Superior temporal gyrus (tissue), 1 donor: Measurements from ENCODE around the gene STXBP6.

Experiments
- DNase-seq: peaks from one replicate; pipeline ENCODE4 v3.0.0-alpha.2; 2016; ENCODE audit errors: extremely low spot score

Gene STXBP6

GRCh38 chr14:24915958-24916595 is 133.9 kb downstream of the STXBP6 start:
- DNase-seq, result no peak

GRCh38 chr14:24915403-24915921 is 134.5 kb downstream of the STXBP6 start:
- no peak for DNase-seq

- no peak for DNase-seq
Observed at GRCh38 chr14:24913746-24914145, 136.2 kb downstream of the STXBP6 start.

- no peak for DNase-seq
Observed at GRCh38 chr14:24913021-24913420, 136.9 kb downstream of the STXBP6 start.

GRCh38 chr14:24911324-24912109 is 138.4 kb downstream of the STXBP6 start:
- no peak for DNase-seq

- no peak for DNase-seq
Observed at GRCh38 chr14:24910408-24910986, 139.4 kb downstream of the STXBP6 start.

- no peak for DNase-seq
Observed at GRCh38 chr14:24909523-24910302, 140.2 kb downstream of the STXBP6 start.

- no peak for DNase-seq
Observed at GRCh38 chr14:24908592-24909236, 141.2 kb downstream of the STXBP6 start.

- no peak for DNase-seq
Observed at GRCh38 chr14:24904533-24904932, 145.4 kb downstream of the STXBP6 start.

- no peak for DNase-seq
Observed at GRCh38 chr14:24903337-24903736, 146.6 kb downstream of the STXBP6 start.

- DNase-seq, result peak; percentile 49
Observed at GRCh38 chr14:24900269-24901100, 149.5 kb downstream of the STXBP6 start.

GRCh38 chr14:24897793-24898192 is 152.2 kb downstream of the STXBP6 start:
- no peak for DNase-seq

GRCh38 chr14:24895622-24896021 is 154.3 kb downstream of the STXBP6 start:
- DNase-seq, result no peak

- no peak for DNase-seq
Observed at GRCh38 chr14:24895243-24895583, 154.7 kb downstream of the STXBP6 start.

- no peak for DNase-seq
Observed at GRCh38 chr14:24894583-24895242, 155.2 kb downstream of the STXBP6 start.

- no peak for DNase-seq
Observed at GRCh38 chr14:24892497-24893051, 157.4 kb downstream of the STXBP6 start.

- no peak for DNase-seq
Observed at GRCh38 chr14:24891987-24892496, 157.9 kb downstream of the STXBP6 start.

- no peak for DNase-seq
Observed at GRCh38 chr14:24890716-24891115, 159.2 kb downstream of the STXBP6 start.

GRCh38 chr14:24889843-24890242 is 160.1 kb downstream of the STXBP6 start:
- no peak for DNase-seq

- DNase-seq, result no peak
Observed at GRCh38 chr14:24888532-24888931, 161.4 kb downstream of the STXBP6 start.
